HepG2 (cell line): ENCODE measurements around the gene KRTAP5-4.

Experiments
- CBX2 ChIP-seq, 2 experiments: fragments of 200-600 bp in 1 of 2; sonication (generic); formaldehyde crosslinking in 1 of 2; IDR thresholded peaks; 2 replicates each; pipeline versions ENCODE4 v1.7.0 to v1.8.1; 2018 to 2022; ENCODE audit warnings: low read depth in 2 of 2, low read length in 1 of 2, mild to moderate bottlenecking in 1 of 2, missing genetic modification reagents in 1 of 2
- KDM4B ChIP-seq: sonication (generic); formaldehyde crosslinking; IDR thresholded peaks from 2 replicates; pipeline ENCODE4 v1.4.0; 2020; ENCODE audit warnings: missing genetic modification reagents
- MTA3 ChIP-seq: sonication (generic); formaldehyde crosslinking; IDR thresholded peaks from 2 replicates; pipeline ENCODE4 v1.4.0; 2020; ENCODE audit warnings: missing genetic modification reagents
- POLR2A ChIP-seq, 2 experiments: IDR thresholded peaks; 2 replicates each; pipeline ENCODE4 v1.6.1; 2011; ENCODE audit warnings: low read depth in 2 of 2, low read length in 2 of 2, mild to moderate bottlenecking in 1 of 2, moderate library complexity in 1 of 2; ENCODE audit not compliant: insufficient read depth in 1 of 2
- TBL1XR1 ChIP-seq: fragments of 150-350 bp; IDR thresholded peaks from 2 replicates; pipeline ENCODE4 v1.6.1; 2014; ENCODE audit warnings: borderline replicate concordance, low read length; ENCODE audit not compliant: partially characterized antibody
- ZNF350 ChIP-seq: sonication (generic); formaldehyde crosslinking; IDR thresholded peaks from 2 replicates; pipeline ENCODE4 v1.4.0; 2020; ENCODE audit warnings: mild to moderate bottlenecking, low read depth, missing genetic modification reagents, borderline replicate concordance
- TF ChIP-seq, protein P1 (sequence below): sonication (generic); formaldehyde crosslinking; IDR thresholded peaks from 2 replicates; pipeline ENCODE4 v1.4.0; 2020; ENCODE audit warnings: mild to moderate bottlenecking, low read depth, missing genetic modification reagents
- TF ChIP-seq, protein P2 (sequence below): sonication (generic); formaldehyde crosslinking; IDR thresholded peaks from 2 replicates; pipeline ENCODE4 v1.5.0; 2020; ENCODE audit warnings: mild to moderate bottlenecking, missing genetic modification reagents, moderate library complexity

DNA sequence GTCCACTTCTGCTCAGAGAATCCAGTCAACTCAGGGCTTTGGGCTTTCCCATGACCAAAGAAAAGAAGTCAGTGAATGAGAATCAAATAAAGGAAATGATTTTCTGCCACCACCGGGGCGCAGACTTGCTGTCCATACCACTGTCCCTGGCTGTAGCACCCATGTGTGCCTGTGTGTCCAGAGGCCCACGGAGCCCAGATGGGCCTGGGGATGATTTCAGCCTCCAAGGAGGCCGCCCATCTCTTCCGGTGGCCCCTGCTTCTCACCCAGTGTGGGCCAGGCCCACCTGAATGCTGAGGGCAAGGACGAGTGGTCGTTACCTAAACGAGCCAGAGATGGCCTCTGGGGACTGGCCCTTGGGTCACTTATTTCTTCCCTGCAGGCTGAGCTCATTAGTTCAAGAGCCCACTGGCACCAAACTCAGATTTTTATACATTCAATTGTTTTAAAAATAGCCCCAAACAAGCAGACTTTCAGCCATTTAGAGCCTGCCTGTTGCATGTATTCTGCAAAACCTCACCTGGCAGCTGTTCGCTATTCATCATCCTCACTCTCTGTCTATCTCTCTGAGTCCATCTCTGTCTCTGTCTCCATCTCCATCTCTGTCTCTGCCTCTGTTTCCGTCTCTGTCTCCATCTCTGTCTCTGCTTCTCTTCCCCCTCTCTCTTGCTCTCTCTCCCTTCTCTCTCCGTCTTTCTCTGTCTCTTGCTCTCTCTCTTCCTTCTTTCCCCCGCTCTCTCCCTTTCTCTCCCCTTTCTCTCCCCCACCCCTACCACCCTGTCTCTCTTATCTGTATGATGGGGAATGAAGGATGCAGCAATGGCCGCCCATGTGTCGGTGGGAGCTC, 31.8 kb upstream of the KRTAP5-4 start:
- no peak for TF ChIP-seq ZNF350
- TF ChIP-seq CBX2 (IDR thresholded peaks at IDR 0.05; ENCODE audit: low read depth, low read length) = no peak
- TF ChIP-seq CBX2 (CRISPR knock-in tag; IDR thresholded peaks at IDR 0.05; ENCODE audit: low read depth) = no peak
- no peak for TF ChIP-seq POLR2A (IDR thresholded peaks at IDR 0.05; ENCODE audit: insufficient read depth in 1 of 2, low read depth in 2 of 2, low read length in 2 of 2)
- TF ChIP-seq, protein P1, sequence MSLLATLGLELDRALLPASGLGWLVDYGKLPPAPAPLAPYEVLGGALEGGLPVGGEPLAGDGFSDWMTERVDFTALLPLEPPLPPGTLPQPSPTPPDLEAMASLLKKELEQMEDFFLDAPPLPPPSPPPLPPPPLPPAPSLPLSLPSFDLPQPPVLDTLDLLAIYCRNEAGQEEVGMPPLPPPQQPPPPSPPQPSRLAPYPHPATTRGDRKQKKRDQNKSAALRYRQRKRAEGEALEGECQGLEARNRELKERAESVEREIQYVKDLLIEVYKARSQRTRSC (CRISPR knock-in tag) = no peak
- no peak for TF ChIP-seq MTA3
- no peak for TF ChIP-seq TBL1XR1
- TF ChIP-seq KDM4B (CRISPR knock-in tag) = no peak
- TF ChIP-seq, protein P2, sequence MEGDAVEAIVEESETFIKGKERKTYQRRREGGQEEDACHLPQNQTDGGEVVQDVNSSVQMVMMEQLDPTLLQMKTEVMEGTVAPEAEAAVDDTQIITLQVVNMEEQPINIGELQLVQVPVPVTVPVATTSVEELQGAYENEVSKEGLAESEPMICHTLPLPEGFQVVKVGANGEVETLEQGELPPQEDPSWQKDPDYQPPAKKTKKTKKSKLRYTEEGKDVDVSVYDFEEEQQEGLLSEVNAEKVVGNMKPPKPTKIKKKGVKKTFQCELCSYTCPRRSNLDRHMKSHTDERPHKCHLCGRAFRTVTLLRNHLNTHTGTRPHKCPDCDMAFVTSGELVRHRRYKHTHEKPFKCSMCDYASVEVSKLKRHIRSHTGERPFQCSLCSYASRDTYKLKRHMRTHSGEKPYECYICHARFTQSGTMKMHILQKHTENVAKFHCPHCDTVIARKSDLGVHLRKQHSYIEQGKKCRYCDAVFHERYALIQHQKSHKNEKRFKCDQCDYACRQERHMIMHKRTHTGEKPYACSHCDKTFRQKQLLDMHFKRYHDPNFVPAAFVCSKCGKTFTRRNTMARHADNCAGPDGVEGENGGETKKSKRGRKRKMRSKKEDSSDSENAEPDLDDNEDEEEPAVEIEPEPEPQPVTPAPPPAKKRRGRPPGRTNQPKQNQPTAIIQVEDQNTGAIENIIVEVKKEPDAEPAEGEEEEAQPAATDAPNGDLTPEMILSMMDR (CRISPR knock-in tag) = no peak
